Stromal cell of bone marrow (primary cell): ENCODE measurements around the gene CD151.

Source experiments
- DNase-seq: peaks from one replicate; pipeline ENCODE4 v3.0.0-alpha.2; 2012; ENCODE audit warnings: low read depth

CD151 gene

DNA sequence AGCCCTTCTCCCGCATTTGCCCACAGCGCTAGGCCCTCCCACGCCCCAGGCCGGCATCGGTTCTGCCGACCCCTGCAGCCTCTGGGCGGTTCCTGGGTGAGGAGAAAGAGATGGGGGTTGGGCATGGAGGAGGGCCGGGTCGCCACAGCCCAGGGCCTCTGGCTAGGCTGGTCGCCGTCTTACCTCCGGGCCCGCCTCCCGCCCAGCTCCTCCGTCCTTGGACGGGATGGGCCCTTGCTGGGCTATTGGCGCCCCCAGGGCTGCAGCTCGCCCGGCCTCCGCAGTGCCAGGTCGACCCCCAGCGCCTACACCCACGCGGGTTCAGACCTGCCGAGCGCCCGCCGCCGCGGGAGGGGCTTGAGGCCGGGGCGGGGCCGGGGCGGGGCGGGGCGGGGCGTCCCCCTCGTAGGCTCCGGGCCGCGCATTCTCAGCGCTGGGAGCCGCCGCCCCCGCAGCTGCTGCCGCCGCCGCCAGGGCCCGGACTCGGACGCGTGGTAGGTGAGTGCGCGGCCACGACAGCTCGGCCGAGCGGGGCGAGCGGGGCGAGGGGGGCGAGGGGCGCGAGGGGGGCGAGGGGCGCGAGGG lies at the start of gene CD151:
TSS of gene CD151 (plus strand) at position 424 of the 585 bp plus-strand sequence. CDS start 3,118 bp downstream, outside the sequence.
- no peak for DNase-seq

GRCh38 chr11:783581-784015 lies 49.2 kb upstream of the CD151 start:
- peak; percentile 57 for DNase-seq

- no peak for DNase-seq
Measured at GRCh38 chr11:786235-787083, 46.3 kb upstream of the CD151 start.

DNA sequence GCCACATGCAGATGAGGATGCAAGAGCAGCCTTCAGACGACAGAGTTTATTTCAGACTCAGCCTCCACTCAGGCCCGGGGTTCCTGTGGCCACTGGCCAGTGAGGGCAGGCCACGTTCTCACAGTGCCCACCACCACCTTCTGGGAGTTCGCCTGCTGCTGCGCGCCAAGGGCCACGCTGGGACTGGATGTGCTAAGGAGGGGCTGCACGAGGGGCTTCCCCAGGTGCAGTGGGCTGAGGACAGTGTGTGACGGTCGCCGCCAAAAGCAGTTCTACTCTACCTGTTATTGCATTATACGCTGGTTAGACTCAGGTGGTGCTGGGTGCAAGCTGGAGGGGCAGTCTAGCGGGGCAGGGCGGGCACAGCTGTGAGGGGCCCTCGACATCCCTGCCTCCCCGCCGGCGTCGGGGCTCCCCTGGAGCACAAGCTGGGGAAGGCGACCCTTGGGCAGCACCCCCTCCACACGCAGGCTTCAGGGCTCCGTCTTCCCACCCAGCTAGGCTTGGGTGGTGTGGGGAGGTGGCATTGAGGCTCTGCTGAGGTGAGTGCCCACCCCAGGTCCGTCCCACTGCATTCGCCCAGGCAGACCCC lies 45.6 kb upstream of the CD151 start:
- DNase-seq: no peak

DNA sequence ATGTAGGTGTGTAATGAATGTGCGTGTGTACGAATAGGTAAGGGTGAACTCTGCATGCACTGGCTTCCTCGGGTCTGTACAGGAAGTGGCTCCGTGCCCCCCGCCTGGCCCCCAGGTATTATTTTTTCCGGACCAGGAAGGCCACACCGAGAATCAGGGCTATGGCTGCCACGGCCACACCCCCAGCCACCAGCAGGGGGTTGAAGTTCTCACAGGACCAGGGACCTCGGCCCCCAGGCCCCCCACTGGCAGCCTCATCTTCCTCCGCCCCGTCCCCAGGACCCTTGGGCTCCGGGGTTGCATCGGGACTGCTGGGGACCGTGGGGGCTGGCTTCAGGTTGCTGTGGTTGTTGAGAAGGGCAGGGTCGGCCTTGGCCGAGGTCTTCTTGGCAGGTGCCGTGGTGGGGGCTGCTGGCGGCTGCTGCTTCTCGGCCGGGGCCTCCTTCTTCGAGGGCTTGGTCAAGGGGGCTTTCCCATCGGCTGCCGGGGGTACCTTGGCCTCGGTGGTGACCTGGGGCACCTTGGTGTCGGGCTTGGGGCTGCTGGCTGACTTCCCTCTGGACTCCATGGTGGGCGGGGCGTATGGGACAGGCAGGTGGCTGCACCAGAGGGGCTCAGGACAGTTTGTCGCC lies 44.6 kb upstream of the CD151 start:
- DNase-seq: no peak

DNA sequence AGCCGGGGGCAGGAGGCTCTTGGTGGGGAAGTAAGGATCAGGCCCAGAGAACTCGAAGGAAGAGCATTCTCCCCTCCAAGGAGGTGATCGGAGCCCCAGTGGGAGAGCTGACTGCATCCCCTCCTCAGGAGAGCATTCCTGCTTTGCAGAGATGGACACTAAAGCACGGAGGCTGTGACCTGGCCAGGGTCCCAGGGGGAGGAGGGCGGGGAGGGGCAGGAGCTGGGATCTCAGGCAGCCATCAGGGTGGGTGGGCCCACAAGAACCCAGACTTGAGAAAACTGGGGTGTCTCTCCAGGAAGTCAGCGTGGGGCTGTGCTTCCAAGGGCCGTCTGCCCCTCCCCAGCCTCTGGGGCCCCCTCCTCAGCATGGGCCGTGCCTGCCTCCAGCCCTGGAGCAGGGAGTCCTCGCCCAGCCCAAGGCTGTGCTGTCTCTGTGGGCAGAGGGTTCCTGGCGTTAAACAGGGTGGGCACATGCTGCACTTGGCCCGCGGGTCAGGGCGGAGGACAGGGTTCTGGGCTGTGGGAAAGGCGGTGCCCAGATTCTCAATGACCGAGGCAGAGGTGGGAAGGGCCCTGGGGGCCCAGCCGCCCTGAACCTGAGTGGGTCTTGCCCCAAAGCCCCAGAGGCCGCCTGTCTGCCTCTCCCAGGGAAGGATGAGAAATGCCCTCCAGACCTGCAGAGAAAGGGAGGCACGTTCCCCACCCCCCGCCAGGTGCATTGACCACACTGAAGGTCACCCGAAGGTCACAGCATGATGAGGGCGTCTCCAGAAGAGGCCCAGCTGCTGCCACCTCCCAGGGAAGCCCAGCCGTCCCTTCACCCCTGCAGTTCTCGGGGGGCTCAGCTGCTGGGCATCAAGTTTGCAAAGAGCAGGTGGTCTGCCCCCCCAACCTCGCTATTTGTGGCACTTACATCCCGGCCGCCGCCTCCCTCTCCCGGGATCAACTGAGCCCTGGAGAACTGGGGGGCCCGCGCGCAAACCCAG lies 43.5 kb upstream of the CD151 start:
- no peak for DNase-seq

- DNase-seq: no peak
Measured at GRCh38 chr11:789943-790342, 42.8 kb upstream of the CD151 start, which contains the start of gene CEND1. Gene CEND1, minus strand, starts transcription at chr11:790090. Its CDS starts 1,514 bp downstream, at chr11:788576.

DNA sequence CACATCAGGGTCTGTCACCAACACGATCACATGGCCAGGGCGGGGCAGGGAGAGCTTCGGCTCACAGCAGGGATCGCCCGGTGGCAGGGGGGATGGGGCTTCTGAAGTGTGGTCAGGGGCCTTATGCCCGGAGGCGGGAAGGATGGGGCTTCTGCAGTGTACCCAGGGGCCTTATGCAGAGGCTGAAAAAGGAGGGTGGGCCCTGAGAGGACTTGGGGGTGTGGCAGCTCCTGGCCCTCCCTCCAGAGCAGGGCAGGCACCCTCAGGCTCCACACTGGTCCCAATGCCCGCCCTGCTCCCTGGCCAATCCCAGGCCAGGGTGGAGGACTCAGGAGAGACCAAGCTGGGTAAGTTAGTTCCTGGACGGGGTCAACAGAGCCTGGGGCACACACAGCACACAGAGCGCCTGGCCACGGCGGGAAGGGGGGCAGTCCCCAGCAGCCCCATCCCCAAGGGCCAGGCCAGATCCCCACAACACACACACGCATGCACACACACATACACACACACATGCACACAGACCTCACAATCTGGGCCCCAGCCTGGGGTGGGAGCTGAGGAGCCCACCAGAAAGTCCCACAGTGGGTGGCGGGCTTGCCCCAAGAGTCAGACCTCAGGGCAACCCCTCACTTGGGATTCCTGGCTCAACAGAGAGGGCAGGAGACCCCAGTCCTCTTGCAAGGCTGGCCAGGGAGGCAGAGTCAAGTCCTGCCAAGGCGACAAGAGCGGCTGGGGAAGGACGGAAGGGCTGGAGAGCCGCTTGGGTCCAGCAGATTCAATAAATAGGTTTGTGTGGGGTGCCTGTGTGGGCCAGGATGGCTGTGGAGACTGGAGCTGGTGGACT lies 41.8 kb upstream of the CD151 start:
- DNase-seq: no peak

DNA sequence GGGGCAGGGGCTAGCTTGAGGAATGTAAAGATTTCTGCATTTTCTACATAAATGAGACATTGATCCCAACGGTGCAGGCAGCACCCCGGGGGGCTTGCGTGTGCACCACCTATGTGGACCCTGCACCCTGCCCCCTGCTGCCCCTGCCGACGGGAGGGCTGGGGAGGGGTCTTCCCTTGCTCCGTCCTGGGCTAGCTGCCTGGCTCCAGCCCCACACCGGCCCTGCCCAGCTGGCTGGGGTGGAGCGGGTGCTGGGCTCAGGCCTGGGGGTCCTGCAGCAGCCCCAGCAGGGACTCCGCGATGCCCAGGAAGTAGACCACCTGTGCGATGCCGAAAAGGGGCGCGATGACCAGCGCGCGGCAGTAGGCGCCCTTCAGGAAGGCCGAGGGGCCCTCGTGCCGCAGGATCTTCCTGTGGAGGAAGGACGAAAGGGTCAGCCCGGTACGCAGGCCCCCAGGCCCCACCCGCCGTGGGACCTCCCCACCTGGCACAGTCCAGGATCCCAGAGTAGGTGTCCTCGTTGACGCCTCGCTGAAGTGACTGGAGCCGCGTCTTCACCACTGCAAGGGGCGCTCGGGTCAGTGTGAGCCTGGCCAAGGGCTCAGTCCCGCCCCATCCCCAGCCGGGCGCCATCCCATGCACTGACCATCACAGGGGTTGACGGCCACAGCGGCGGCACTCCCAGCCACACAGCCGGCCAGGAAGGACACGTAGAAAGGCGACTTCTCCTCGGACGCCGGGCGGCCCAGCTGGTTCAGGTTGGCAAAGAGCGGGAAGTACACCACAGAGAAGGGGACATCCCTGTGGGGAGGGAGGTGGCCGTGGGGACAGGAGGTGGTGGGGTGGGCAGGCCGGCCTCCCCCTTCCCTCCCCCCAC lies 40.9 kb upstream of the CD151 start:
- DNase-seq: no peak

DNA sequence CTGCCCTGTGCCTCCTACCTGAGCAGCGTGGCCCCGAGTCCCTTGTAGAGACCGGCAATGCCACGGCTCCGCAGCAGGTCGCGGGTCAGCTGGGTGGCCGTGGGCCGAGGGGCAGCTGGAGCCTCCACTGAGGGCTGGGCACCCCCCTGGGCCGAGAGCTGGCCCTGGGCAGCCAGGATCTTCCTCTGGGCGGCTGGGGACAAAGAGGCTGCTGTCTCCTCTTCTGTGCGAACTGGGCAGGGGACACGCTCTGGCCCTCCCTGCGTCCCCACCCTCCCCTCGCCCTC lies 40.3 kb upstream of the CD151 start:
- DNase-seq: no peak

DNA sequence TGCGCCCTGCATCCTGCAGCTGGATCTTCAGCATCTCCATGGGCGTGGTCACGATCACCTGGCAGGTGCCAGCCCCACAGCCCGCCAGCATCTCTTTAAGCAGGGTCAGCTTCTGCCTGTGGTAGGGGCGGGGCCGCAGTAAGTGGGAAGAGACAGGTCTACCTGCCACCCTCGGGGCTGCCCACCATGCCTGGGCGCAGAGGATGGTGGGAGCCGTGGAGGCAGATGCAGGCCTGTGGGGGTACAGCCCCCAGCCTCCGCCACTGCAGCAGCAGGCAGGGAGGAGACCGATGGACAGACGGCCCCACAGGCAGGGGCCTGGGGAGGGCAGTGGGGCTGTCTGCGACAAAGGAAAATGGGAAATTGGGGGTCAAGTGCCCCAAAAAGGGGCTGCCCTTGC lies 39.9 kb upstream of the CD151 start:
- no peak for DNase-seq

- no peak for DNase-seq
Measured at GRCh38 chr11:793556-793955, 39.2 kb upstream of the CD151 start.

GRCh38 chr11:794013-794765 lies 38.6 kb upstream of the CD151 start:
- no peak for DNase-seq

- no peak for DNase-seq
Measured at GRCh38 chr11:794766-795633, 37.8 kb upstream of the CD151 start.

- DNase-seq: peak; percentile 58
Measured at GRCh38 chr11:795634-796564, 36.9 kb upstream of the CD151 start.

DNA sequence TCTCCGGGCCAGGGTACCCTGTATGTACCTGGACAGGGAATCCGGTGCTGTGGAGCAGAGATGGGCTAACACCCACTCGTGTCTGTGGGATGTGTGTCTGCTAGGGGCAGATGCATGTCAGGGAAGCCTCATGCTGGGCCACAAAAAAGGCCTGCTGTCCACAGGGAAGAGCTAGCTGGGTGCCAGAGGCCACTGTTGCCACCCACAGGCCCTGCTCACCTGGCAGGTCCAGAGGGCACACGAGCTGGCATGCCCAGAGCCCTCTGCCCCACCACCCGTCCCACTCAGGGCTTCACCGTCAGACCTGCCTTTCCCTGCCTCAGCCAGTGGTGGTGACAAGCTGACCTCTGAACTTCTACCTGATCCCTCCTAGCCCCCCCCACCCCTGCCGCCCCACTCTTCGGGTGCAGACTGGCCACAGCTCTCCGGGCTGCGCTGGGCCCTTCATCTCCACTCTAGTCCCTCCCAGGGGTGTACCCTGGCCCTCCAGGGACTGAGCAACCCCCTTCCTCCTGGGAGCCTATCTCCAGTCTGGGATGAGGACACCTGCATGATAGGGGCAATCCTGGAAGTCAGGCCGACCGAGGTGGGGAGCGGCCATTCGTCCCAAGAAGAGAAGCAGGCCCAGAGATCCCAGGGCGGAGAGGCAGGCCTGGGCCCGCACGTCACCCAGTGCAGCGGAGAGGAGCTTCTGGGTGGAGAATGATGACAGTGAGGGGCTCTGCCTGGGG lies 36.0 kb upstream of the CD151 start:
- DNase-seq: no peak
